ENCODE data around the gene SNPH.

The SNPH gene

DNA sequence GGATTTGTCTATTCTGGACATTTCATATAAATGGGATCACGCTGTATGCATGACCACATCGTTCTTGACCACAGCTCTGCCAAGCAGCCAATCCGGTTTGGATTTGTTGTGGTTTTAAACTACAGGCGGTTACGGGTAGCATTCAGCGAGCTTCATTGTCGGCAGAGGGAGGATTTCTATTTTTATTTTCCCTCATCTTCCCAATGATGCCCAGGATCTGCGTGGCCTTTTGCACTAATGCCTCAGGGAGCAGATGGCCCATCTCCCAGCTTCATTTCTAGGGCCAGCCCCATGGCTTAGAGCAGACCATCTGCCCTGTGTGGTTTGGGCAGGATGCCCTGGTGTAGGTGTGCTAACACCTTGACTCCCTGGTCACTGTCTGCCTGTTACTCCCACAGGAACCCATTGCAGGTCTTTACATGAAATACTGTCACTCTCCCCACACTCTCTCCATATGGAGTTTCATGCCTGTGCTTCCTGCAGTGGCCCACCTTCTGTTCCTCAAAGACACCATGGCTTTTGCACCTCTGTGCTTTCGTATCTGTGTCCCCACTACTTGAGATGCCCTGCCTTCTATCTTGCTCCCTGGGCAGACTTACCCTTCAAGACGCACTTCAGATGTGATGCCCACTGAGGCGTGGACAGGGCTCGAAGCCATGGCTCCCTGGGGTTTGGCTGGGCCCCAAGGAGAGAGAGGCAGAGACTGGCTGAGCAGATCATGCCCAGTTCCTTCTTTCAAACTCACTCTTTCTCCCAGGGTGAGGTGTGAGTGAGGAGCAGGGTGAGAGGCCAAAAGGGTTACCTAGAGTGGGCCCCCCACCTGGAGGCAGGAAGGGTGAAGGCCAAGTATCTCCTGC is 36.8 kb downstream of the SNPH start:
- DNase-seq (ENCODE audit: low read depth), result no peak
- TF ChIP-seq, protein P1, sequence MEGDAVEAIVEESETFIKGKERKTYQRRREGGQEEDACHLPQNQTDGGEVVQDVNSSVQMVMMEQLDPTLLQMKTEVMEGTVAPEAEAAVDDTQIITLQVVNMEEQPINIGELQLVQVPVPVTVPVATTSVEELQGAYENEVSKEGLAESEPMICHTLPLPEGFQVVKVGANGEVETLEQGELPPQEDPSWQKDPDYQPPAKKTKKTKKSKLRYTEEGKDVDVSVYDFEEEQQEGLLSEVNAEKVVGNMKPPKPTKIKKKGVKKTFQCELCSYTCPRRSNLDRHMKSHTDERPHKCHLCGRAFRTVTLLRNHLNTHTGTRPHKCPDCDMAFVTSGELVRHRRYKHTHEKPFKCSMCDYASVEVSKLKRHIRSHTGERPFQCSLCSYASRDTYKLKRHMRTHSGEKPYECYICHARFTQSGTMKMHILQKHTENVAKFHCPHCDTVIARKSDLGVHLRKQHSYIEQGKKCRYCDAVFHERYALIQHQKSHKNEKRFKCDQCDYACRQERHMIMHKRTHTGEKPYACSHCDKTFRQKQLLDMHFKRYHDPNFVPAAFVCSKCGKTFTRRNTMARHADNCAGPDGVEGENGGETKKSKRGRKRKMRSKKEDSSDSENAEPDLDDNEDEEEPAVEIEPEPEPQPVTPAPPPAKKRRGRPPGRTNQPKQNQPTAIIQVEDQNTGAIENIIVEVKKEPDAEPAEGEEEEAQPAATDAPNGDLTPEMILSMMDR (conservative IDR thresholded peaks at IDR 0.05; ENCODE audit: low read depth, low read length), result no peak
- H3K4me3 ChIP-seq (ENCODE audit: low read depth, low read length), result no peak overlapping the region

DNA sequence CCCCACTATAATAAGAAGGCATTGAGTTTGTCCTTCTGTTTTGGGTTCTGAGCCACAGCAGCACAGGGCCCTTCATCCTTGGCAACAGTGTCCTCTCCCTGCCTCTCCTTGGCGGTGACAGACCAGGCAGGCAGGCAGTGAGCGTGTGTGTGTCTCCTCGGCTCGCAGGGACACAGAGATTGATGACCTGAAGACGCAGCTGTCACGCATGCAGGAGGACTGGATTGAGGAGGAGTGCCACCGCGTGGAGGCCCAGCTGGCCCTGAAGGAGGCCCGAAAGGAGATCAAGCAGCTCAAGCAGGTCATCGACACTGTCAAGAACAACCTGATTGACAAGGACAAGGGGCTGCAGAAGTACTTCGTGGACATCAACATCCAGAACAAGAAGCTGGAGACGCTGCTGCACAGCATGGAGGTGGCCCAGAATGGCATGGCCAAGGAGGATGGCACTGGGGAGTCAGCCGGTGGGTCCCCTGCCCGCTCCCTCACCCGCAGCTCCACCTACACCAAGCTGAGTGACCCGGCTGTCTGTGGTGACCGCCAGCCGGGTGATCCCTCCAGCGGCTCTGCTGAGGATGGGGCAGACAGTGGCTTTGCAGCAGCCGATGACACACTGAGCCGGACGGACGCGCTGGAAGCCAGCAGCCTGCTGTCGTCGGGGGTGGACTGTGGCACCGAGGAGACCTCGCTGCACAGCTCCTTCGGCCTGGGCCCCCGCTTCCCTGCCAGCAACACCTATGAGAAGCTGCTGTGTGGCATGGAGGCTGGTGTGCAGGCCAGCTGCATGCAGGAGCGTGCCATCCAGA is 38.8 kb downstream of the SNPH start:
- TF ChIP-seq, protein P1 (conservative IDR thresholded peaks at IDR 0.05; ENCODE audit: low read depth, low read length), result no peak
- DNase-seq (ENCODE audit: low read depth), result no peak
- no peak overlapping the region for H3K4me3 ChIP-seq (ENCODE audit: low read depth, low read length)

DNA sequence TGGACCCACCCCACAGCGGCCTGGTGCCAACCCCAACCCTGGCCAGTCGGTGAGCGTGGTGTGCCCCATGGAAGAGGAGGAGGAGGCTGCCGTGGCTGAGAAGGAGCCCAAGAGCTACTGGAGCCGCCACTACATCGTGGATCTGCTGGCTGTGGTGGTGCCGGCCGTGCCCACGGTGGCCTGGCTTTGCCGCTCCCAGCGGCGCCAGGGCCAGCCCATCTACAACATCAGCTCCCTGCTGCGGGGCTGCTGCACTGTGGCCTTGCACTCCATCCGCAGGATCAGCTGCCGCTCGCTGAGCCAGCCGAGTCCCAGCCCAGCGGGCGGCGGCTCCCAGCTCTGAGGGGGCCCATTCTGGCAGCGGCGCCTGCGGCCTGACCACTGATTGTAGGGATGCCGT is 39.6 kb downstream of the SNPH start:
- TF ChIP-seq, protein P1 (conservative IDR thresholded peaks at IDR 0.05; ENCODE audit: low read depth, low read length), result no peak
- DNase-seq (ENCODE audit: low read depth), result no peak
- H3K4me3 ChIP-seq (ENCODE audit: low read depth, low read length), result no peak overlapping the region

DNA sequence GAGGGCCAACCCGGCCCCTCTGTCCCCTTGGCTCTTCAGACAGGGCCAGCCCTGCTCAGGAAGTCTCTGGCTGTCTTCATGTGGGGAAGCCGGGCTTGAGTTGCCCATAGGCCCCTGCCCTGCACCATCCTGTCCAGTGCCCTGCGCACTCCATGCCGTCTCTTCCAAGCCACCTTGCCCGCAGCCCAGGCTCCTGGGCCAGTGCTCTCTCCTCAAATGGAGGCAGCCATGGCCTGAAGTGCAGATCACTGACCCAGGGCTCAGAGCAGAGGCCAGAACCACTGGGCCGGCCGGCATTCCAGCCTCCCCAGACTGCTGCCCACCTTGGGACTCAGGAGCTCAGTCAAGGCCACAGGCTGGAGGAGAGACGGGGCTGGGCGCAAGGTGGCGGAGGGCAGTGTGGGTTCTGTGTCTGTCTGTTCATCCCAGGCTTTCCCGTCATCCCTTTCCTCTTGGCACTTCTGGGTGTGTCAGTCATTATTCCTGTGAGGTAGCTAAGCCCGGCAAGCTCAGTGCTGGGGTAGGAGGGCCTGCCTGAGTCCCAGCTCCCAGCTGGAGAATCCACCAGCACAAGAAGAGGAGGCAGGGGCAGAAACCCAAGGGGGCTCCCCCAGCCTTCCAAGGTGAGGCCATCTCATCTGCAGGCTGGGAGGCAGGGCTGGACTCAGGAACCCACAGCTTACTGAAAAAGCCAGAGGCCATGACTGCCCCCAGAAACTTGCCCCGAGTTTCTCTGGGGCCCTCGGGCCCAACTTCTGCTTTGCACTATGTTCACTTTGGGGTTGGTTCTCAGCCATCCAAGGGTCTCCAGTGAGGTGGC is 40.4 kb downstream of the SNPH start:
- no peak overlapping the region for H3K4me3 ChIP-seq (ENCODE audit: low read depth, low read length)
- no peak for DNase-seq (ENCODE audit: low read depth)
- TF ChIP-seq, protein P1 (conservative IDR thresholded peaks at IDR 0.05; ENCODE audit: low read depth, low read length), result no peak

DNA sequence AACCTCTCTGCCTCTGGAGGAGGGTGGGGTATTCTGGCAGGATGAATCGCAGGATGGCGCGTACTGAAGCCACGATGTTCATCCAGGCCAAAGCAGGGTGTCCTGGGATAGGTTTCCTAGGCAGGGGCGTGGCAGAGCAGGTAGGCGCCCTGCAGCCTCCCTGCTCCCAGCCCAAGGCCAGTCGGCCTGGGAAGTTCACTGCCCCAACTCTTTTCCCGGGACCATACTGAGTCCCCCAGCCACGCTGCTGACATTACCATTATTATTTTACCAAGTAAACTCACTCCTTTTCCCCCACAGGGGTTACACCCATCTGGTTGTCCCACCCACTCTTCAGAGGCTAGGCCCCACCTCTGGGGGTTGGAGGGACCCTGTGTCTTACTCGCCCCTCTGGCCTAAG is 41.1 kb downstream of the SNPH start:
- DNase-seq (ENCODE audit: low read depth), result no peak
- no peak overlapping the region for H3K4me3 ChIP-seq (ENCODE audit: low read depth, low read length)
- TF ChIP-seq, protein P1 (conservative IDR thresholded peaks at IDR 0.05; ENCODE audit: low read depth, low read length), result no peak

DNA sequence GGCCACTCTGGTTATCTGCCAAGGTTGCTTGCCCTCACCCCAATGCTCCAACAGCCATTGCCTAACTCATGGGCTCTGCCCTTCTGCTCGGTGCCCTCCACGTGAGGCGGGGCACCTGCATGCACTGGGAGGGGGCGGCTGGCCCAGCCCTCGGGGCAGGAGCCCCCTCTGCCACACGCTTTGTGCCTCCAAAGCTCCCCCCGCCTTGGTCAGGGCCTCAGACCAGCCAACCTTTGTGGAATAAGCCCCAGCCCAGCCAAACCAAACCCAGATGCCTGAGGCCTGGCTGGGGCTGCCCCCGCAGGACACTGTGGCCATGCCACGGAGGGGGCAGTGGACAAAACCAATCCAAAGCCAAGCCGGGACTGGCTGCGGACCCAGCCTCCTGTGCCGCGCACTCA is 41.5 kb downstream of the SNPH start:
- H3K4me3 ChIP-seq (ENCODE audit: low read depth, low read length), result no peak overlapping the region
- TF ChIP-seq, protein P1 (conservative IDR thresholded peaks at IDR 0.05; ENCODE audit: low read depth, low read length), result no peak
- no peak for DNase-seq (ENCODE audit: low read depth)

All from choroid plexus epithelial cell (primary cell).